OCI-LY7 (cell line): Measurements from ENCODE around the gene EPHB1. TPM values are rescaled to one million over a fixed set of nuclear protein-coding genes. Genes with fewer than 3 reads are reported as not detected.

Experiments
- BruUV-seq: library from RNA; stranded (reverse); fragments of 400-500 nt; replicated peaks from 2 replicates; lab custom pipeline; 2021; lab: Mats Ljungman, UMichigan
- CTCF ChIA-PET: fragments of 300-600 bp; sonication (Branson Sonifier 250); formaldehyde crosslinking; loops from one replicate; lab custom pipeline; 2022; ENCODE audit warnings: antibody characterized with exemption; ENCODE audit not compliant: unreplicated experiment; lab: Charles Lee
- POLR2A ChIA-PET: fragments of 300-600 bp; sonication (Branson Sonifier 250); formaldehyde crosslinking; loops from one replicate; lab custom pipeline; 2022; ENCODE audit warnings: antibody characterized with exemption; lab: Charles Lee
- DNase-seq: peaks from one replicate; pipeline ENCODE4 v3.0.0-alpha.2; 2015; ENCODE audit warnings: low spot score
- H2AFZ ChIP-seq: fragments of 200-600 bp; sonication (generic), shearing (Covaris generic); 2 replicates; pipeline ENCODE4 v1.6.1; 2014; ENCODE audit warnings: mild to moderate bottlenecking, antibody characterized with exemption, low read length, moderate library complexity
- H3K27ac ChIP-seq: fragments of 200-600 bp; sonication (generic); 2 replicates; pipeline ENCODE4 v1.5.1; 2014; ENCODE audit warnings: mixed run types, low read depth, mild to moderate bottlenecking, moderate library complexity, low read length, inconsistent platforms; ENCODE audit not compliant: poor library complexity, severe bottlenecking
- H3K36me3 ChIP-seq: fragments of 200-600 bp; sonication (generic); 2 replicates; pipeline ENCODE4 v1.6.1; 2014; ENCODE audit warnings: mild to moderate bottlenecking, antibody characterized with exemption, low read length, moderate library complexity, mixed read lengths; ENCODE audit not compliant: insufficient read depth
- H3K4me1 ChIP-seq: fragments of 200-600 bp; sonication (generic); 2 replicates; pipeline ENCODE4 v1.5.1; 2014; ENCODE audit warnings: mild to moderate bottlenecking, low read length; ENCODE audit not compliant: insufficient read depth, poor library complexity, severe bottlenecking
- H3K4me2 ChIP-seq: fragments of 200-600 bp; sonication (generic); 2 replicates; pipeline ENCODE4 v1.6.1; 2014; ENCODE audit warnings: mild to moderate bottlenecking, low read length
- H3K4me3 ChIP-seq: fragments of 200-600 bp; sonication (generic); 2 replicates; pipeline ENCODE4 v1.5.1; 2014; ENCODE audit warnings: mild to moderate bottlenecking, low read depth, low read length; ENCODE audit not compliant: poor library complexity, severe bottlenecking
- H3K79me2 ChIP-seq: fragments of 200-600 bp; sonication (generic); 2 replicates; pipeline ENCODE4 v1.6.1; 2016; ENCODE audit warnings: low read depth, mild to moderate bottlenecking, low read length, moderate library complexity, mixed read lengths; ENCODE audit not compliant: insufficient read depth
- H3K9me2 ChIP-seq: fragments of 200-600 bp; sonication (generic); 2 replicates; pipeline ENCODE4 v1.6.1; 2016; ENCODE audit warnings: mild to moderate bottlenecking, low read length, mixed read lengths; ENCODE audit not compliant: insufficient read depth
- H3K9me3 ChIP-seq: fragments of 200-600 bp; sonication (generic); 2 replicates; pipeline ENCODE4 v1.6.1; 2014; ENCODE audit warnings: mild to moderate bottlenecking, mixed run types, low read length, mixed read lengths
- H4K20me1 ChIP-seq: fragments of 200-600 bp; sonication (generic); 2 replicates; pipeline ENCODE4 v1.6.1; 2014; ENCODE audit warnings: mild to moderate bottlenecking, antibody characterized with exemption, low read length, moderate library complexity, mixed read lengths; ENCODE audit not compliant: insufficient read depth
- EZH2phosphoT487 ChIP-seq: fragments of 200-600 bp; sonication (generic); IDR thresholded peaks from 2 replicates; pipeline ENCODE4 v1.6.1; 2018; ENCODE audit warnings: low read depth, borderline replicate concordance, mild to moderate bottlenecking, mixed run types, antibody characterized with exemption, low read length, moderate library complexity, mixed read lengths
- intact Hi-C: fragments of 100-400 bp; cut with micrococcal nuclease; formaldehyde crosslinking; loops from one replicate; pipeline ENCODE4 v1.10.0; 2022; ENCODE audit not compliant: unreplicated experiment
- total RNA-seq, 2 experiments: library from RNA; depleted of rRNA in 1 of 2; stranded (reverse); fragments of >200 nt in 1 of 2; shearing (Covaris generic) in 1 of 2; gene quantifications; 2 replicates each; pipeline ENCODE4 v1.2.3, GENCODE V29; 2014 to 2022
- TF ChIP-seq, protein P1 (sequence below): fragments of 200-600 bp; sonication (generic); conservative IDR thresholded peaks from 2 replicates; pipeline ENCODE4 v1.5.1; 2014; ENCODE audit warnings: mild to moderate bottlenecking, antibody characterized with exemption, low read length, moderate library complexity, mixed read lengths

Gene EPHB1
- total RNA-seq, 2 experiments from 2014 or later = 0.54 to 1.3 TPM

DNA sequence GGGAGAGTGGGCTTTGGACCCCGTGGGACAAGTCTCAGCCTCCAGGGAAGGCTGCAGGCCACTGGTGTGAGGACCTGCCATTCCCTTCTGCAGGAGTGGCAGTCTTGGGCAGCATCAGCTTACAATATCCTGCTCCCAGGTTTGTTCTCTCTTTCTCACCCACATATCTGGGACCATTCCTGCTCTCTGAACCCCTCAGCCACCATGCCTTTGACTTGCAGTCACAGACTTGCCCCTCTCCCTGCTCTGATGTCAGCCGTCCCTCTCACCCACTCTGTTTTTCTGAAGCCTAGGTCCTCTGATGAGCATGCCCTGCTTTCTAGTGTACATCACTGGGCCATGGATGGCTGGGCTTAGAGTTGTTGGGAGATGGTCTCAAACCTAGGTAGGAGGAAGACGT is 282.1 kb downstream of the EPHB1 start:
- Histone ChIP-seq H3K9me2 (no peaks in the 10 kb centered on the region), H3K4me1 (no peaks in the 10 kb centered on the region), H2AFZ (no peak overlapping the region), H3K4me3 (no peak overlapping the region), H3K36me3 (no peaks in the 10 kb centered on the region), H3K27ac (no peak overlapping the region), H3K9me3 (no peaks in the 10 kb centered on the region), H3K79me2 (no peaks in the 10 kb centered on the region), H4K20me1 (no peaks in the 10 kb centered on the region), H3K4me2 (no peak overlapping the region)
- ChIA-PET POLR2A (no interaction called here), CTCF (no interaction called here)
- BruUV-seq = no TSS peak
- TF ChIP-seq, protein P1, sequence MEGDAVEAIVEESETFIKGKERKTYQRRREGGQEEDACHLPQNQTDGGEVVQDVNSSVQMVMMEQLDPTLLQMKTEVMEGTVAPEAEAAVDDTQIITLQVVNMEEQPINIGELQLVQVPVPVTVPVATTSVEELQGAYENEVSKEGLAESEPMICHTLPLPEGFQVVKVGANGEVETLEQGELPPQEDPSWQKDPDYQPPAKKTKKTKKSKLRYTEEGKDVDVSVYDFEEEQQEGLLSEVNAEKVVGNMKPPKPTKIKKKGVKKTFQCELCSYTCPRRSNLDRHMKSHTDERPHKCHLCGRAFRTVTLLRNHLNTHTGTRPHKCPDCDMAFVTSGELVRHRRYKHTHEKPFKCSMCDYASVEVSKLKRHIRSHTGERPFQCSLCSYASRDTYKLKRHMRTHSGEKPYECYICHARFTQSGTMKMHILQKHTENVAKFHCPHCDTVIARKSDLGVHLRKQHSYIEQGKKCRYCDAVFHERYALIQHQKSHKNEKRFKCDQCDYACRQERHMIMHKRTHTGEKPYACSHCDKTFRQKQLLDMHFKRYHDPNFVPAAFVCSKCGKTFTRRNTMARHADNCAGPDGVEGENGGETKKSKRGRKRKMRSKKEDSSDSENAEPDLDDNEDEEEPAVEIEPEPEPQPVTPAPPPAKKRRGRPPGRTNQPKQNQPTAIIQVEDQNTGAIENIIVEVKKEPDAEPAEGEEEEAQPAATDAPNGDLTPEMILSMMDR = no peak
- no peak for TF ChIP-seq EZH2phosphoT487
- intact Hi-C loops = no loop called here
- no peak for DNase-seq

DNA sequence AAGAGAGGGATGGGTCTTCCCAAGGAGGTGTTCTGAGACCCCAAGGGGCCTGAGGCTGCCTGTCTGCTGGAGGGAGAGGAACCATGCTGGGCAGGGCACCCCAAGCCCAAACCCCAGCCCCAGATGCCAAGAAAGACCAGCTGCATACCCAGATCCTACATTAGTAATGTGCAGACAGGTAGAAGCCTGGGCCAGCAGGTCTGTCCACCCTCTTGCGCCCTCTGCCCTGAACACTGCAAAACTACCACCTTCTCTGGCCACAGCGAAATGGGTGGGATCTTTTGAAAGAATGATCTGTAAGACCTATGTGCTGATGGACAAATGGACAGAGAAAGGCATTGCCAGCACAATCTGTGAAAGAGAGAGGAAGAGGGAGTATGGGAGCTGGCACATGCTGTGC is 283.2 kb downstream of the EPHB1 start:
- no peak for DNase-seq
- Histone ChIP-seq H3K9me2 (no peaks in the 10 kb centered on the region), H2AFZ (no peak overlapping the region), H3K9me3 (no peaks in the 10 kb centered on the region), H3K4me1 (no peaks in the 10 kb centered on the region), H3K27ac (no peak overlapping the region), H4K20me1 (no peaks in the 10 kb centered on the region), H3K36me3 (no peaks in the 10 kb centered on the region), H3K4me2 (no peak overlapping the region), H3K79me2 (no peaks in the 10 kb centered on the region), H3K4me3 (no peak overlapping the region)
- intact Hi-C loops = no loop called here
- POLR2A ChIA-PET = no interaction called here
- TF ChIP-seq EZH2phosphoT487 = no peak
- TF ChIP-seq, protein P1 = no peak
- no TSS peak for BruUV-seq
- CTCF ChIA-PET = no interaction called here

DNA sequence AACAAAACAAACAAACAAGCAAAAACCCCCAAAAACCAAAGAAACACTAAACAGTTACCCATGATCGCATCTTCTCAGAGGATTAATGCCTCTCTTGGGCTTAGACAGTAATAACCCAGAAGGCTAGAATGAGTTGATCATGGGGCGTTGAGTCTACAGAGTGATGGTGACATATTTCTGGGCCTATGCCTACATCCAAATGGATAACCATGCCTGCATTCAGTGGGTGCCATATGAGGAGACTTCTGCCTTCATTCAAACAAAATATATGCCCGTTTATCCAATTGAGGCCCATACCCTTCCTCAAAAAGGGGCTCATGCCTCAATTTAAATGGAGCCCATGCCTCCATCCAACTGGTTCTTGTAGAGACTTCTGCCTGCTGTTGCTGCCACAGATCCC is 284.0 kb downstream of the EPHB1 start:
- ChIA-PET CTCF (no interaction called here), POLR2A (no interaction called here)
- Histone ChIP-seq H2AFZ (no peak overlapping the region), H3K27ac (no peak overlapping the region), H3K4me1 (no peaks in the 10 kb centered on the region), H3K9me3 (no peaks in the 10 kb centered on the region), H3K4me2 (no peak overlapping the region), H3K79me2 (no peaks in the 10 kb centered on the region), H3K9me2 (no peaks in the 10 kb centered on the region), H3K4me3 (no peak overlapping the region), H3K36me3 (no peaks in the 10 kb centered on the region), H4K20me1 (no peaks in the 10 kb centered on the region)
- intact Hi-C loops = no loop called here
- BruUV-seq = no TSS peak
- no peak for DNase-seq
- no peak for TF ChIP-seq EZH2phosphoT487
- TF ChIP-seq, protein P1 = no peak
